H9 (cell line): ENCODE data around the gene AKAP12. TPM values are rescaled to one million over a fixed set of nuclear protein-coding genes. Genes with fewer than 3 reads are reported as not detected.
A peak's percentile ranks its signal among the peaks of the same experiment; 100 is the strongest.

Experiments used
- DNase-seq: peaks from one replicate; pipeline ENCODE4 v3.0.0-alpha.2; 2017
- H2AFZ ChIP-seq: one replicate; pipeline ENCODE4 v1.6.1; 2013; ENCODE audit warnings: mild to moderate bottlenecking, low read length, control low read depth, moderate library complexity
- H2AK5ac ChIP-seq: 2 replicates; pipeline ENCODE4 v1.6.1; 2013; ENCODE audit warnings: low read length, control low read depth, mixed read lengths; ENCODE audit not compliant: insufficient read length
- H2BK120ac ChIP-seq: one replicate; pipeline ENCODE4 v1.6.1; 2013; ENCODE audit warnings: low read depth, mild to moderate bottlenecking, low read length, control low read depth, inconsistent platforms; ENCODE audit not compliant: poor library complexity, severe bottlenecking
- H2BK12ac ChIP-seq: 2 replicates; pipeline ENCODE4 v1.6.1; 2013; ENCODE audit warnings: low read length, control low read depth, mixed read lengths, low read depth; ENCODE audit not compliant: insufficient read length
- H2BK15ac ChIP-seq: 2 replicates; pipeline ENCODE4 v1.6.1; 2013; ENCODE audit warnings: low read depth, low read length, control low read depth
- H2BK20ac ChIP-seq: one replicate; pipeline ENCODE4 v1.6.1; 2013; ENCODE audit warnings: low read depth, mild to moderate bottlenecking, low read length, control low read depth, inconsistent platforms; ENCODE audit not compliant: poor library complexity, severe bottlenecking
- H2BK5ac ChIP-seq: 2 replicates; pipeline ENCODE4 v1.6.1; 2013; ENCODE audit warnings: low read length, control low read depth, mixed read lengths; ENCODE audit not compliant: insufficient read length
- H3K14ac ChIP-seq: 2 replicates; pipeline ENCODE4 v1.6.1; 2013; ENCODE audit warnings: low read length, control low read depth; ENCODE audit not compliant: insufficient read depth
- H3K18ac ChIP-seq: 2 replicates; pipeline ENCODE4 v1.6.1; 2013; ENCODE audit warnings: low read depth, mild to moderate bottlenecking, mixed read lengths, low read length, control low read depth; ENCODE audit not compliant: insufficient read length
- H3K23ac ChIP-seq: 2 replicates; pipeline ENCODE4 v1.6.1; 2013; ENCODE audit warnings: low read length, control low read depth, mixed read lengths, low read depth; ENCODE audit not compliant: insufficient read length
- H3K23me2 ChIP-seq: 2 replicates; pipeline ENCODE4 v1.6.1; 2013; ENCODE audit warnings: low read depth, mild to moderate bottlenecking, mixed read lengths, low read length, control low read depth; ENCODE audit not compliant: insufficient read length, poor library complexity, severe bottlenecking
- H3K27ac ChIP-seq: 2 replicates; pipeline ENCODE4 v1.5.1; 2013; ENCODE audit warnings: low read length, control low read depth, mixed read lengths, low read depth; ENCODE audit not compliant: insufficient read length
- H3K27me3 ChIP-seq: 2 replicates; pipeline ENCODE4 v1.6.1; 2013; ENCODE audit warnings: low read length, control low read depth, inconsistent platforms; ENCODE audit not compliant: insufficient read depth
- H3K4ac ChIP-seq: 2 replicates; pipeline ENCODE4 v1.6.1; 2013; ENCODE audit warnings: low read depth, mild to moderate bottlenecking, control low read depth, inconsistent platforms, low read length, moderate library complexity
- H3K4me1 ChIP-seq: 2 replicates; pipeline ENCODE4 v1.6.1; 2013; ENCODE audit warnings: low read length, control low read depth, inconsistent platforms; ENCODE audit not compliant: insufficient read depth
- H3K4me2 ChIP-seq: 2 replicates; pipeline ENCODE4 v1.6.1; 2013; ENCODE audit warnings: low read length, control low read depth, mixed read lengths; ENCODE audit not compliant: insufficient read length, insufficient read depth
- H3K56ac ChIP-seq: 2 replicates; pipeline ENCODE4 v1.6.1; 2013; ENCODE audit warnings: low read depth, mild to moderate bottlenecking, mixed read lengths, low read length, control low read depth; ENCODE audit not compliant: insufficient read length
- H3K79me1 ChIP-seq: 2 replicates; pipeline ENCODE4 v1.6.1; 2013; ENCODE audit warnings: low read depth, mild to moderate bottlenecking, moderate library complexity, low read length, control low read depth, inconsistent platforms; ENCODE audit not compliant: insufficient read depth, poor library complexity, severe bottlenecking
- H3K79me2 ChIP-seq: 2 replicates; pipeline ENCODE4 v1.6.1; 2013; ENCODE audit warnings: low read length, control low read depth, inconsistent platforms; ENCODE audit not compliant: insufficient read depth
- H3K9ac ChIP-seq: 2 replicates; pipeline ENCODE4 v1.6.1; 2013; ENCODE audit warnings: low read length, control low read depth, mixed read lengths; ENCODE audit not compliant: insufficient read length; ENCODE audit errors: extremely low read depth
- H3K9me3 ChIP-seq: one replicate; pipeline ENCODE4 v1.6.1; 2013; ENCODE audit warnings: low read depth, low read length, inconsistent platforms; ENCODE audit not compliant: control insufficient read depth
- H3T11ph ChIP-seq: one replicate; pipeline ENCODE4 v1.6.1; 2013; ENCODE audit warnings: mild to moderate bottlenecking, low read length, control low read depth, inconsistent platforms
- H4K20me1 ChIP-seq: one replicate; pipeline ENCODE4 v1.6.1; 2013; ENCODE audit not compliant: control insufficient read depth, insufficient read length, insufficient read depth
- H4K5ac ChIP-seq: 2 replicates; pipeline ENCODE4 v1.6.1; 2013; ENCODE audit warnings: low read depth, mild to moderate bottlenecking, mixed read lengths, low read length, control low read depth; ENCODE audit not compliant: insufficient read length
- H4K8ac ChIP-seq: replicated peaks from 2 replicates; pipeline ENCODE4 v1.6.1; 2013; ENCODE audit warnings: low read length, control low read depth, mixed read lengths, low read depth; ENCODE audit not compliant: insufficient read length
- H4K91ac ChIP-seq: 2 replicates; pipeline ENCODE4 v1.6.1; 2013; ENCODE audit warnings: low read depth, mild to moderate bottlenecking, moderate library complexity, mixed read lengths, low read length, control low read depth; ENCODE audit not compliant: insufficient read length
- H3K27ac Mint-ChIP-seq, 3 experiments: 2 replicates in 2 of 3; 3 replicates in 1 of 3; pipeline ENCODE4 v1.8.0; 2020 to 2021; ENCODE audit warnings: mixed read lengths in 3 of 3, mild to moderate bottlenecking in 1 of 3, moderate library complexity in 1 of 3
- H3K27me3 Mint-ChIP-seq: 2 replicates; pipeline ENCODE4 v1.8.0; 2021; ENCODE audit warnings: low read depth, mild to moderate bottlenecking, moderate library complexity, mixed read lengths
- H3K36me3 Mint-ChIP-seq, 3 experiments: 2 replicates in 2 of 3; 3 replicates in 1 of 3; pipeline ENCODE4 v1.8.0; 2020 to 2021; ENCODE audit warnings: low read depth in 3 of 3, mixed read lengths in 3 of 3; ENCODE audit not compliant: insufficient read depth in 1 of 3
- H3K4me1 Mint-ChIP-seq, 2 experiments: 2 replicates each; pipeline ENCODE4 v1.8.0; 2020; ENCODE audit warnings: mixed read lengths in 2 of 2
- H3K4me3 Mint-ChIP-seq, 2 experiments: 2 replicates in 1 of 2; 3 replicates in 1 of 2; pipeline ENCODE4 v1.8.0; 2020 to 2021; ENCODE audit warnings: mild to moderate bottlenecking in 2 of 2, mixed read lengths in 2 of 2, moderate library complexity in 1 of 2
- H3K9me3 Mint-ChIP-seq, 2 experiments: 2 replicates in 1 of 2; 3 replicates in 1 of 2; pipeline ENCODE4 v1.8.0; 2020; ENCODE audit warnings: mild to moderate bottlenecking in 2 of 2, mixed read lengths in 2 of 2, moderate library complexity in 1 of 2
- WGBS: extraction: QIAGEN DNeasy Blood & Tissue Kit; methylation state at CpG from one replicate; pipeline ENCODE4 v1.1.7; 2013; ENCODE audit warnings: missing lambda C conversion rate, low lambda C conversion rate, mixed read lengths; ENCODE audit not compliant: insufficient read length; ENCODE audit errors: extremely low coverage; 5-methylcytosine and 5-hydroxymethylcytosine counted together
- total RNA-seq: library from RNA; stranded (reverse); gene quantifications from 2 replicates; pipeline ENCODE4 v1.2.1, GENCODE V29; 2021
- TF ChIP-seq, protein P1 (sequence below): fragments of 200-600 bp; sonication (generic); conservative IDR thresholded peaks from 3 replicates; pipeline ENCODE4 v1.8.0; 2021; ENCODE audit warnings: antibody characterized with exemption, mild to moderate bottlenecking

AKAP12 gene
- total RNA-seq, 1 experiment from 2014 or later = 52.3 TPM

DNA sequence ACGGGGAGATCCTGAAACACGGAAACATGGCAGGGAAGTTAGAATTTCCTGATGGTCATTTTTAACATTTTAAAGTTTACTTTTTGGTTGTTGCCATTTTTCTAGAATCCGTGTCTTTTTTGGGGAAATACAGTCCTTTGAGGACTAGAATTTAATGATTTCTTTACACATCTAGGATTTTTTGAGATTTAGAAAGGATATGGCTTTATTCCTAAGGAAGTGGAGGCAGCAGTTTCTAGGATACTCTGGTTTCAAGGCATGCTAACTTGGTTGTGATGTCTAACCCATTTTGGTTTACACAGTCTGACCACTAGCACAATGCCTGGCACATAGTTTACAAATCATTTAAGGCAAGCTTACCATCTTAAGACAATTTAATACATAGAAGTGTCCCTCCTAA is 152.7 kb downstream of the AKAP12 start:
- no peak overlapping the region for H3K56ac ChIP-seq
- no peak overlapping the region for H3K27ac ChIP-seq
- no peak overlapping the region for H3K18ac ChIP-seq
- H3T11ph ChIP-seq = no peak overlapping the region
- no peak overlapping the region for H4K5ac ChIP-seq
- H3K4ac ChIP-seq = no peak overlapping the region
- no peak overlapping the region for H4K8ac ChIP-seq
- peaks cover 2% of the 10 kb centered on the region; the same call in 1 of the 2 replicates for H3K4me1 ChIP-seq
- WGBS = no CpG with 5 or more reads among the region's 3 CpGs
- Mint-ChIP-seq H3K9me3 (no peaks in the 10 kb centered on the region), H3K4me1 (peaks cover 32 to 39% of the 10 kb centered on the region in 2 experiments), H3K4me3 (peak overlapping the region; percentile 92 to 93), H3K27me3 (no peaks in the 10 kb centered on the region), H3K36me3 (peaks cover 17 to 33% (median 19%) of the 10 kb centered on the region in 3 experiments; a peak in 6 of 7 replicates), H3K27ac (peak overlapping the region; percentile 94 to 100 (median 98); a peak in 6 of 7 replicates)
- no peaks in the 10 kb centered on the region for H4K20me1 ChIP-seq
- peak overlapping the region; percentile 97 for H3K9ac ChIP-seq
- DNase-seq = no peak
- H2AK5ac ChIP-seq = no peak overlapping the region
- no peak overlapping the region for H2BK20ac ChIP-seq
- H2BK12ac ChIP-seq = no peak overlapping the region
- H3K23me2 ChIP-seq = peaks cover 8% of the 10 kb centered on the region
- no peak overlapping the region for H3K23ac ChIP-seq
- H3K79me1 ChIP-seq = peaks cover 1% of the 10 kb centered on the region
- no peak overlapping the region for H2BK5ac ChIP-seq
- no peak overlapping the region for H2BK120ac ChIP-seq
- H3K9me3 ChIP-seq = no peaks in the 10 kb centered on the region
- TF ChIP-seq, protein P1, sequence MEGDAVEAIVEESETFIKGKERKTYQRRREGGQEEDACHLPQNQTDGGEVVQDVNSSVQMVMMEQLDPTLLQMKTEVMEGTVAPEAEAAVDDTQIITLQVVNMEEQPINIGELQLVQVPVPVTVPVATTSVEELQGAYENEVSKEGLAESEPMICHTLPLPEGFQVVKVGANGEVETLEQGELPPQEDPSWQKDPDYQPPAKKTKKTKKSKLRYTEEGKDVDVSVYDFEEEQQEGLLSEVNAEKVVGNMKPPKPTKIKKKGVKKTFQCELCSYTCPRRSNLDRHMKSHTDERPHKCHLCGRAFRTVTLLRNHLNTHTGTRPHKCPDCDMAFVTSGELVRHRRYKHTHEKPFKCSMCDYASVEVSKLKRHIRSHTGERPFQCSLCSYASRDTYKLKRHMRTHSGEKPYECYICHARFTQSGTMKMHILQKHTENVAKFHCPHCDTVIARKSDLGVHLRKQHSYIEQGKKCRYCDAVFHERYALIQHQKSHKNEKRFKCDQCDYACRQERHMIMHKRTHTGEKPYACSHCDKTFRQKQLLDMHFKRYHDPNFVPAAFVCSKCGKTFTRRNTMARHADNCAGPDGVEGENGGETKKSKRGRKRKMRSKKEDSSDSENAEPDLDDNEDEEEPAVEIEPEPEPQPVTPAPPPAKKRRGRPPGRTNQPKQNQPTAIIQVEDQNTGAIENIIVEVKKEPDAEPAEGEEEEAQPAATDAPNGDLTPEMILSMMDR = no peak
- peaks cover 39% of the 10 kb centered on the region for H3K79me2 ChIP-seq
- H3K4me2 ChIP-seq = peak overlapping the region; percentile 76
- H4K91ac ChIP-seq = no peak overlapping the region
- no peaks in the 10 kb centered on the region for H3K27me3 ChIP-seq
- H3K14ac ChIP-seq = no peak overlapping the region
- no peak overlapping the region for H2AFZ ChIP-seq
- H2BK15ac ChIP-seq = no peak overlapping the region
